Measurements from ENCODE around the gene DIP2A. TPM values are rescaled to one million over a fixed set of nuclear protein-coding genes. Genes with fewer than 3 reads are reported as not detected.
A peak's percentile ranks its signal among the peaks of the same experiment; 100 is the strongest.

DIP2A gene
- 35.4 to 41.6 TPM (median 36.2 TPM) in 3 replicates for polyA plus RNA-seq
- polyA plus RNA-seq (2011; ENCODE audit: low read depth), result 12.1 TPM
- 19.6 and 21.2 TPM in 2 replicates for polyA plus RNA-seq (2011; cell fraction: cytosol; rRNA removed)
- polyA plus RNA-seq (2011; cell fraction: nucleus; rRNA removed), result 128 and 139 TPM in 2 replicates
- 25.0 and 30.4 TPM in 2 replicates for polyA plus RNA-seq (2012; ENCODE audit: low replicate concordance)
- 64.5 to 76.9 TPM (median 73.0 TPM) in 3 replicates for polyA minus RNA-seq
- 28.2 TPM for polyA minus RNA-seq (2011; cell fraction: cytosol; rRNA and poly(A)+ RNA removed)
- 97.2 and 141 TPM in 2 replicates for polyA minus RNA-seq (2011; cell fraction: nucleus; rRNA and poly(A)+ RNA removed)

- FAIRE-seq (no peak), DNase-seq (ENCODE audit: low read depth, low spot score) (peak; percentile 78)
- Histone ChIP-seq H3K9me1 (ENCODE audit: control insufficient read depth, extremely low read depth, insufficient read depth, low read length) (peaks cover 2% of the 10 kb centered on the region), H4K20me1 (ENCODE audit: control insufficient read depth, extremely low read depth, insufficient read depth, low read length) (peaks cover 4% of the 10 kb centered on the region), H3K4me1 (ENCODE audit: control insufficient read depth, extremely low read depth, insufficient read depth, low read length) (peaks cover 36% of the 10 kb centered on the region), H2AFZ (ENCODE audit: control insufficient read depth, low read length) (peak within 1 kb of the TSS; percentile 69), H3K4me2 (ENCODE audit: control insufficient read depth, extremely low read depth, insufficient read depth, low read depth, low read length) (peak within 1 kb of the TSS; percentile 100), H3K4me3 (ENCODE audit: control insufficient read depth in 2 of 3, extremely low read depth in 1 of 3, insufficient read depth in 2 of 3, low read depth in 1 of 3, low read length in 3 of 3) (peak within 1 kb of the TSS; percentile 75 to 90 (median 80)), H3K27ac (ENCODE audit: control insufficient read depth, insufficient read depth, low read length) (peak within 1 kb of the TSS; percentile 96), H3K79me2 (ENCODE audit: control insufficient read depth, insufficient read depth, low read length) (peaks cover 61% of the 10 kb centered on the region), H3K36me3 (ENCODE audit: control insufficient read depth in 2 of 2, extremely low read depth in 1 of 2, insufficient read depth in 2 of 2, low read length in 2 of 2) (peaks cover 3 to 4% of the 10 kb centered on the region in 2 experiments), H3K27me3 (ENCODE audit: control insufficient read depth, extremely low read depth, insufficient read depth, low read length) (no peaks in the 10 kb centered on the region), H3K9me3 (ENCODE audit: control insufficient read depth, low read depth, low read length) (no peaks in the 10 kb centered on the region), H3K9ac (ENCODE audit: control insufficient read depth, extremely low read depth, insufficient read depth, low read length) (peak within 1 kb of the TSS; percentile 97)
- TF ChIP-seq CTCF (optimal IDR thresholded peaks at IDR 0.05 in 1 of 3, IDR thresholded peaks at IDR 0.05 in 1 of 3, conservative IDR thresholded peaks at IDR 0.05 in 1 of 3; ENCODE audit: extremely low read depth in 1 of 3, insufficient read depth in 2 of 3, low read length in 3 of 3) (no peak), EZH2 (IDR thresholded peaks at IDR 0.05; ENCODE audit: low read length) (no peak)
- dilution Hi-C loops (cut with MboI; ENCODE audit: extremely low pct_ligation_motif_present, low sequenced_read_pairs), result no loop called here
Observed at GRCh38 chr21:46458315-46459023, at the start of gene DIP2A. Gene DIP2A (plus strand): TSS chr21:46458891. CDS start chr21:46459132, 241 bp downstream.

- peaks cover 6 to 8% of the 10 kb centered on the region in 2 experiments for H3K36me3 ChIP-seq (ENCODE audit: control insufficient read depth in 2 of 2, extremely low read depth in 1 of 2, insufficient read depth in 2 of 2, low read length in 2 of 2)
- no peak overlapping the region for H2AFZ ChIP-seq (ENCODE audit: control insufficient read depth, low read length)
- no peak overlapping the region for H3K9ac ChIP-seq (ENCODE audit: control insufficient read depth, extremely low read depth, insufficient read depth, low read length)
- FAIRE-seq (no peak), DNase-seq (ENCODE audit: low read depth, low spot score) (no peak)
- H4K20me1 ChIP-seq (ENCODE audit: control insufficient read depth, extremely low read depth, insufficient read depth, low read length), result no peaks in the 10 kb centered on the region
- no peak overlapping the region for H3K4me2 ChIP-seq (ENCODE audit: control insufficient read depth, extremely low read depth, insufficient read depth, low read depth, low read length)
- TF ChIP-seq EZH2 (IDR thresholded peaks at IDR 0.05; ENCODE audit: low read length), result no peak
- TF ChIP-seq CTCF (optimal IDR thresholded peaks at IDR 0.05 in 1 of 3, IDR thresholded peaks at IDR 0.05 in 1 of 3, conservative IDR thresholded peaks at IDR 0.05 in 1 of 3; ENCODE audit: extremely low read depth in 1 of 3, insufficient read depth in 2 of 3, low read length in 3 of 3), result no peak
- no peaks in the 10 kb centered on the region for H3K4me1 ChIP-seq (ENCODE audit: control insufficient read depth, extremely low read depth, insufficient read depth, low read length)
- H3K79me2 ChIP-seq (ENCODE audit: control insufficient read depth, insufficient read depth, low read length), result no peaks in the 10 kb centered on the region
- H3K9me1 ChIP-seq (ENCODE audit: control insufficient read depth, extremely low read depth, insufficient read depth, low read length), result no peaks in the 10 kb centered on the region
- dilution Hi-C loops (cut with MboI; ENCODE audit: extremely low pct_ligation_motif_present, low sequenced_read_pairs), result no loop called here
- H3K27ac ChIP-seq (ENCODE audit: control insufficient read depth, insufficient read depth, low read length), result no peak overlapping the region
- no peak overlapping the region for H3K4me3 ChIP-seq (ENCODE audit: control insufficient read depth in 2 of 3, extremely low read depth in 1 of 3, insufficient read depth in 2 of 3, low read depth in 1 of 3, low read length in 3 of 3)
- H3K9me3 ChIP-seq (ENCODE audit: control insufficient read depth, low read depth, low read length), result no peaks in the 10 kb centered on the region
- H3K27me3 ChIP-seq (ENCODE audit: control insufficient read depth, extremely low read depth, insufficient read depth, low read length), result no peaks in the 10 kb centered on the region
Observed at GRCh38 chr21:46409641-46410406, 48.9 kb upstream of the DIP2A start.

Data from keratinocyte (primary cell).